Vagina (tissue), 2 donors: ENCODE data around the gene TMEM214.

ENCODE experiments used
- POLR2A ChIP-seq, 2 donors: fragments of 450-650 bp; IDR thresholded peaks; one replicate each; pipeline ENCODE4 v1.6.1; 2017; ENCODE audit warnings: antibody characterized with exemption in 2 of 2, mild to moderate bottlenecking in 2 of 2, moderate library complexity in 2 of 2
- TF ChIP-seq, protein P1 (sequence below), 3 experiments: fragments of 450-650 bp in 2 of 3; fragments of 200-600 bp in 1 of 3; sonication (generic) in 1 of 3; IDR thresholded peaks; one replicate each; pipeline ENCODE4 v1.5.1; 2017 to 2019; ENCODE audit warnings: antibody characterized with exemption in 3 of 3, mild to moderate bottlenecking in 2 of 3, moderate library complexity in 2 of 3

DNA sequence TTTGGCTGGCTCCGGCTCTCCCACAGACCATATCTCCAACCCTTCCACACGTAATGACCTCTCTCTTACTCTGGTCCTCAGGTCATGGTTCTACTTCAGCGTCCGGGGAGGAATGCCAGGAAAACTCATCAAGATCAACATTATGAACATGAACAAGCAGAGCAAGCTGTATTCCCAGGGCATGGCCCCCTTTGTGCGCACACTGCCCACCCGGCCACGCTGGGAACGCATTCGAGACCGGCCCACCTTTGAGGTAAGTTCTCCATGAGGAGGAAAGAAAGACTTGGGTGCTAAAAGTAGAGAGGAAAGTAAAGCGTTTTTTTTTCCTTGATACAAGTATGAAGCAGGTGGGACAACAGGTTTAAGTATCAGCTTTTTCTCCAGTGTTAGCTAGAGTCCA lies 20.6 kb downstream of the TMEM214 start:
- TF ChIP-seq, protein P1, sequence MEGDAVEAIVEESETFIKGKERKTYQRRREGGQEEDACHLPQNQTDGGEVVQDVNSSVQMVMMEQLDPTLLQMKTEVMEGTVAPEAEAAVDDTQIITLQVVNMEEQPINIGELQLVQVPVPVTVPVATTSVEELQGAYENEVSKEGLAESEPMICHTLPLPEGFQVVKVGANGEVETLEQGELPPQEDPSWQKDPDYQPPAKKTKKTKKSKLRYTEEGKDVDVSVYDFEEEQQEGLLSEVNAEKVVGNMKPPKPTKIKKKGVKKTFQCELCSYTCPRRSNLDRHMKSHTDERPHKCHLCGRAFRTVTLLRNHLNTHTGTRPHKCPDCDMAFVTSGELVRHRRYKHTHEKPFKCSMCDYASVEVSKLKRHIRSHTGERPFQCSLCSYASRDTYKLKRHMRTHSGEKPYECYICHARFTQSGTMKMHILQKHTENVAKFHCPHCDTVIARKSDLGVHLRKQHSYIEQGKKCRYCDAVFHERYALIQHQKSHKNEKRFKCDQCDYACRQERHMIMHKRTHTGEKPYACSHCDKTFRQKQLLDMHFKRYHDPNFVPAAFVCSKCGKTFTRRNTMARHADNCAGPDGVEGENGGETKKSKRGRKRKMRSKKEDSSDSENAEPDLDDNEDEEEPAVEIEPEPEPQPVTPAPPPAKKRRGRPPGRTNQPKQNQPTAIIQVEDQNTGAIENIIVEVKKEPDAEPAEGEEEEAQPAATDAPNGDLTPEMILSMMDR (IDR thresholded peaks at IDR 0.05) = no peak
- no peak for TF ChIP-seq POLR2A (IDR thresholded peaks at IDR 0.05)
